Peyer's patch (tissue), 4 donors: Measurements from ENCODE around the gene NFYB.

Experiments used
- POLR2A ChIP-seq, 2 donors: fragments of 450-650 bp; IDR thresholded peaks; one replicate each; pipeline ENCODE4 v1.5.1; 2017; ENCODE audit warnings: antibody characterized with exemption in 2 of 2, mild to moderate bottlenecking in 2 of 2, moderate library complexity in 2 of 2
- TF ChIP-seq, protein P1 (sequence below), 6 experiments: fragments of 450-650 bp in 4 of 6; fragments of 200-600 bp in 2 of 6; sonication (generic) in 1 of 6; IDR thresholded peaks; one replicate each; pipeline ENCODE4 v1.5.1; 2017 to 2019; ENCODE audit warnings: antibody characterized with exemption in 6 of 6, mild to moderate bottlenecking in 3 of 6, moderate library complexity in 1 of 6

DNA sequence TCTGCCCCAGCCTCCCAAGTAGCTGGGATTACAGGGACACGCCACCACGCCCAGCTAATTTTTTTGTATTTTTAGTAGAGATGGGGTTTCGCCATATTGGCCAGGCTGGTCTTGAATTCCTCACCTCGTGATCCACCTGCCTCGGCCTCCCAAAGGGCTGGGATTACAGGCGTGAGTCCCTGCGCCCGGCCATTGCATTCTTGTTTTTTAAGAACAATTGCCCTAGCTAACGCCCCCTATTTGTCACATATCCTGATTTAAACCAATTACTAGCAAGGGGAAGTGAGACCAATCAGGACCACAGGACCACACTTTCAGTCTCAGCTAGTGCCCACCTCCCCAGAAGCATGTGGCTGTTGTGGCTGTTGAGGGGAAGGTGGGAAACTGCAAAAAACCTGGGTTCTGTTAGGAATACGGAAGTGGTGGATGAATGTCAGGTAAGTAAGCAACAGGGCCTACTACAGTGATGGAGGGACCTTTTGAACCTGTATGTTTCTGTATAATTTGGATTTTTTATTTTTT is 37.8 kb upstream of the NFYB start:
- TF ChIP-seq, protein P1, sequence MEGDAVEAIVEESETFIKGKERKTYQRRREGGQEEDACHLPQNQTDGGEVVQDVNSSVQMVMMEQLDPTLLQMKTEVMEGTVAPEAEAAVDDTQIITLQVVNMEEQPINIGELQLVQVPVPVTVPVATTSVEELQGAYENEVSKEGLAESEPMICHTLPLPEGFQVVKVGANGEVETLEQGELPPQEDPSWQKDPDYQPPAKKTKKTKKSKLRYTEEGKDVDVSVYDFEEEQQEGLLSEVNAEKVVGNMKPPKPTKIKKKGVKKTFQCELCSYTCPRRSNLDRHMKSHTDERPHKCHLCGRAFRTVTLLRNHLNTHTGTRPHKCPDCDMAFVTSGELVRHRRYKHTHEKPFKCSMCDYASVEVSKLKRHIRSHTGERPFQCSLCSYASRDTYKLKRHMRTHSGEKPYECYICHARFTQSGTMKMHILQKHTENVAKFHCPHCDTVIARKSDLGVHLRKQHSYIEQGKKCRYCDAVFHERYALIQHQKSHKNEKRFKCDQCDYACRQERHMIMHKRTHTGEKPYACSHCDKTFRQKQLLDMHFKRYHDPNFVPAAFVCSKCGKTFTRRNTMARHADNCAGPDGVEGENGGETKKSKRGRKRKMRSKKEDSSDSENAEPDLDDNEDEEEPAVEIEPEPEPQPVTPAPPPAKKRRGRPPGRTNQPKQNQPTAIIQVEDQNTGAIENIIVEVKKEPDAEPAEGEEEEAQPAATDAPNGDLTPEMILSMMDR (IDR thresholded peaks at IDR 0.05) = no peak
- TF ChIP-seq POLR2A (IDR thresholded peaks at IDR 0.05) = no peak
